Measurements from ENCODE around the gene ZXDA. TPM values are rescaled to one million over a fixed set of nuclear protein-coding genes. Genes with fewer than 3 reads are reported as not detected.

The ZXDA gene
- polyA plus RNA-seq, 2 of the 4 experiments (the other 2 are of a cell fraction), result 1.4 to 2.0 TPM

DNA sequence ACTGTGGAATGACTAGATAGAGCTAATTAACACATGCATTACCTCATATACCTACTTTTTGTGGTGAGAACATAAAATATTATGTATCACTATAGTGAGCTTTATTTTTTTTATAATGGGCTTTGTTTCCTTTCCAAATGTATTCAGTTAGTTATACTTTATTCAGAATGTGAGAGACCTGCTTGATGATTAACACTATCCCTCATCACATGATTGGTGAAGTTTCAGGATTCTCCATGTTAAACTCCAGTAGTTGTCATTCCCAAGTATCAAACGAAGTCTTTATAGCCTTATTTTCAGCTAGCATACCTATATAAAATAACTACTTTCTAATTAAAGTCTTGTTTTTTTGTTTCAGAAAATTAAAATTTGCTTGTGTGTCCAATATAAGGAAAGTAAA lies 8.8 kb downstream of the ZXDA start (continued):
- no peak for TF ChIP-seq KDM5A (IDR thresholded peaks at IDR 0.05)
- no peak for TF ChIP-seq USF2 (IDR thresholded peaks at IDR 0.05)

- no peak for TF ChIP-seq FOXS1 (CRISPR knock-in tag; IDR thresholded peaks at IDR 0.05)
- TF ChIP-seq, protein P1, sequence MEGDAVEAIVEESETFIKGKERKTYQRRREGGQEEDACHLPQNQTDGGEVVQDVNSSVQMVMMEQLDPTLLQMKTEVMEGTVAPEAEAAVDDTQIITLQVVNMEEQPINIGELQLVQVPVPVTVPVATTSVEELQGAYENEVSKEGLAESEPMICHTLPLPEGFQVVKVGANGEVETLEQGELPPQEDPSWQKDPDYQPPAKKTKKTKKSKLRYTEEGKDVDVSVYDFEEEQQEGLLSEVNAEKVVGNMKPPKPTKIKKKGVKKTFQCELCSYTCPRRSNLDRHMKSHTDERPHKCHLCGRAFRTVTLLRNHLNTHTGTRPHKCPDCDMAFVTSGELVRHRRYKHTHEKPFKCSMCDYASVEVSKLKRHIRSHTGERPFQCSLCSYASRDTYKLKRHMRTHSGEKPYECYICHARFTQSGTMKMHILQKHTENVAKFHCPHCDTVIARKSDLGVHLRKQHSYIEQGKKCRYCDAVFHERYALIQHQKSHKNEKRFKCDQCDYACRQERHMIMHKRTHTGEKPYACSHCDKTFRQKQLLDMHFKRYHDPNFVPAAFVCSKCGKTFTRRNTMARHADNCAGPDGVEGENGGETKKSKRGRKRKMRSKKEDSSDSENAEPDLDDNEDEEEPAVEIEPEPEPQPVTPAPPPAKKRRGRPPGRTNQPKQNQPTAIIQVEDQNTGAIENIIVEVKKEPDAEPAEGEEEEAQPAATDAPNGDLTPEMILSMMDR (IDR thresholded peaks at IDR 0.05), result no peak
- TF ChIP-seq MYC (IDR thresholded peaks at IDR 0.05; ENCODE audit: borderline replicate concordance, low read length), result no peak
- no peak for TF ChIP-seq EHF (CRISPR knock-in tag; IDR thresholded peaks at IDR 0.05)
- no peak for TF ChIP-seq KDM1A (IDR thresholded peaks at IDR 0.05; ENCODE audit: low read depth)
- TF ChIP-seq RAD21 (conservative IDR thresholded peaks at IDR 0.05 in 1 of 2, IDR thresholded peaks at IDR 0.05 in 1 of 2), result no peak
- TF ChIP-seq USF2 (IDR thresholded peaks at IDR 0.05), result no peak
- TF ChIP-seq BHLHE40 (IDR thresholded peaks at IDR 0.05; ENCODE audit: low read depth, low read length), result no peak
- no peak for TF ChIP-seq RARB (CRISPR knock-in tag; IDR thresholded peaks at IDR 0.05)
- no peak for TF ChIP-seq PHF8 (IDR thresholded peaks at IDR 0.05; ENCODE audit: borderline replicate concordance, low read depth)
- no peak for TF ChIP-seq FOSL2 (IDR thresholded peaks at IDR 0.05)
- no peak for TF ChIP-seq FOSL2 (CRISPR knock-in tag; IDR thresholded peaks at IDR 0.05)
- H3K4me1 ChIP-seq, result peaks cover 3% of the 10 kb centered on the region; the same call in 1 of the 3 replicates
- FAIRE-seq (peak; percentile 79), ATAC-seq (no peak), DNase-seq (ENCODE audit: low read depth in 1 of 2, low spot score in 1 of 2) (no peak)
- ChIA-PET POLR2A (no interaction called here), CTCF (no interaction called here)
- WGBS (ENCODE audit: missing lambda C conversion rate), result 67% methylated on average over 4 of the region's 4 CpGs
- H3K4me2 ChIP-seq, result no peak overlapping the region
- no peak overlapping the region for H3K4me3 ChIP-seq
- no peak overlapping the region for H3K27ac ChIP-seq
- H3K9me3 ChIP-seq, result no peaks in the 10 kb centered on the region
Observed at GRCh38 chrX:57900975-57901374, 9.3 kb downstream of the ZXDA start.

GRCh38 chrX:57899906-57900305 lies 10.4 kb downstream of the ZXDA start:
- ATAC-seq (no peak), DNase-seq (ENCODE audit: low read depth in 1 of 2, low spot score in 1 of 2) (no peak), FAIRE-seq (peak; percentile 72)
- no peak overlapping the region for H3K27ac ChIP-seq
- ChIA-PET POLR2A (no interaction called here), CTCF (no interaction called here)
- H3K4me1 ChIP-seq, result peaks cover 3% of the 10 kb centered on the region; the same call in 1 of the 3 replicates
- no peak overlapping the region for H3K4me2 ChIP-seq
- no peak overlapping the region for H3K4me3 ChIP-seq
- no peak for TF ChIP-seq REST (IDR thresholded peaks at IDR 0.05)
- H3K9me3 ChIP-seq, result no peaks in the 10 kb centered on the region

DNA sequence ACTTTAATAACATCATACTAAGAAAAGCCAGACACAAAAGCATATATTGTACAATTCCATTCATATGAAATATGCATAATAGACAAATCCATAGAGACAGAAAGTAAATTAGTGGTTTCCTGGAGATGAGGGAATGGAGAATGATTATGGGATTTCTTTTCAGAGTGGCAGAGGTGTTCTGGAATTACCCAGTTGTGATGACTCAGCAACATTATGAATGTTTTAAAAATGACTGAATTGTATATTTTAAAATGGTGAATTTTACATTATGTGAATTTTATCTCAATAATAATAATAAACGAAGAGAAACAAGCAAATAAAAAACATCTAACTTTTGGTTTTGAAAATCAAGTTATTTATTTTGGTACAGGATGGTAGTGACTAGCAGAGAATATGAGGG lies 11.2 kb downstream of the ZXDA start:
- TF ChIP-seq HDAC2 (IDR thresholded peaks at IDR 0.05) (no peak), MAFK (IDR thresholded peaks at IDR 0.05; ENCODE audit: partially characterized antibody) (peak; percentile 94)
- no peak for DNase-seq (ENCODE audit: low read depth in 1 of 2, low spot score in 1 of 2)
- ChIA-PET CTCF (no interaction called here), POLR2A (no interaction called here)
- peak; percentile 93 for FAIRE-seq
- Histone ChIP-seq H3K4me3 (no peak overlapping the region), H3K4me2 (no peak overlapping the region), H3K9me3 (no peaks in the 10 kb centered on the region), H3K4me1 (peaks cover 3% of the 10 kb centered on the region; the same call in 1 of the 3 replicates), H3K27ac (no peak overlapping the region)
- WGBS (ENCODE audit: missing lambda C conversion rate), result 0% methylated on average over 1 of the region's 1 CpG
- ATAC-seq, result no peak
